Activated CD8-positive, alpha-beta T cell treated with anti-CD3 and anti-CD28 coated beads, Interleukin-2, amount 10 ng/mL, durations not matched to agents 7 days and 5 days (primary cell): ENCODE measurements around the gene CMIP. TPM values are rescaled to one million over a fixed set of nuclear protein-coding genes. Genes with fewer than 3 reads are reported as not detected.
"Not testable (repeated sequence)": the region's sequence is repeated elsewhere in the genome, so short reads cannot be mapped to it uniquely, and the experiment has no call there.

ENCODE experiments used
- ATAC-seq: fragments of 150-1000 bp; cut with Tn5 transposase; one replicate; pipeline ENCODE4 v1.10.0; 2021; ENCODE audit warnings: moderate library complexity
- CTCF ChIA-PET: fragments of 350-600 bp; sonication (Branson Sonifier 250); formaldehyde crosslinking; loops from one replicate; lab custom pipeline; 2021; ENCODE audit warnings: antibody characterized with exemption; lab: Charles Lee
- POLR2A ChIA-PET: fragments of 350-600 bp; sonication (Branson Sonifier 250); formaldehyde crosslinking; loops from one replicate; lab custom pipeline; 2021; ENCODE audit warnings: antibody characterized with exemption; lab: Charles Lee
- DNase-seq: peaks from one replicate; pipeline ENCODE4 v3.0.0-alpha.2; 2020
- H3K27ac Mint-ChIP-seq: one replicate; pipeline ENCODE4 v1.8.0; 2021; ENCODE audit warnings: mild to moderate bottlenecking, mixed read lengths
- H3K27me3 Mint-ChIP-seq: one replicate; pipeline ENCODE4 v1.8.0; 2021; ENCODE audit warnings: low read depth, mixed read lengths
- H3K36me3 Mint-ChIP-seq: one replicate; pipeline ENCODE4 v1.8.0; 2021; ENCODE audit warnings: low read depth, mixed read lengths
- H3K4me1 Mint-ChIP-seq: one replicate; pipeline ENCODE4 v1.8.0; 2021; ENCODE audit warnings: low read depth, mixed read lengths
- H3K4me3 Mint-ChIP-seq: one replicate; pipeline ENCODE4 v1.8.0; 2021; ENCODE audit warnings: mild to moderate bottlenecking, mixed read lengths
- H3K9me3 Mint-ChIP-seq: one replicate; pipeline ENCODE4 v1.8.0; 2022; ENCODE audit warnings: mixed read lengths; ENCODE audit not compliant: insufficient read depth
- total RNA-seq, 2 experiments: library from RNA; stranded (reverse); gene quantifications; one replicate each; pipeline ENCODE4 v1.2.3, GENCODE V29; 2021

CMIP gene
- total RNA-seq, 2 experiments from 2014 or later = 62.5 to 70.4 TPM

- no peak for ATAC-seq
- no peak overlapping the region for H3K4me3 Mint-ChIP-seq
- H3K27ac Mint-ChIP-seq = no peak overlapping the region
- no peaks in the 10 kb centered on the region for H3K9me3 Mint-ChIP-seq
- ChIA-PET POLR2A (interaction anchor here (0.6 kb wide), 1 partner anchor 59 kb away, joined by 3 read pairs; no protein-coding TSS in a partner anchor), CTCF (no interaction called here)
- DNase-seq = no peak
- H3K27me3 Mint-ChIP-seq = no peaks in the 10 kb centered on the region
- H3K4me1 Mint-ChIP-seq = peaks cover 69% of the 10 kb centered on the region
- peaks cover 36% of the 10 kb centered on the region for H3K36me3 Mint-ChIP-seq
Measured at GRCh38 chr16:81517150-81517499, 72.5 kb downstream of the CMIP start.

GRCh38 chr16:81517629-81518438, 73.2 kb downstream of the CMIP start:
- H3K36me3 Mint-ChIP-seq = peaks cover 37% of the 10 kb centered on the region
- DNase-seq (no peak), ATAC-seq (no peak)
- peak overlapping the region; percentile 37 for H3K27ac Mint-ChIP-seq
- POLR2A ChIA-PET = interaction anchor here (0.6 kb wide), 1 partner anchor 60 kb away, joined by 3 read pairs; no protein-coding TSS in a partner anchor
- no peaks in the 10 kb centered on the region for H3K27me3 Mint-ChIP-seq
- no peak overlapping the region for H3K4me3 Mint-ChIP-seq
- peaks cover 74% of the 10 kb centered on the region for H3K4me1 Mint-ChIP-seq
- no peaks in the 10 kb centered on the region for H3K9me3 Mint-ChIP-seq
- CTCF ChIA-PET = no interaction called here

- peak overlapping the region; percentile 70 for H3K27ac Mint-ChIP-seq
- DNase-seq (no peak), ATAC-seq (no peak)
- ChIA-PET CTCF (interaction anchor here (1.7 kb wide), 1 partner anchor 179 kb away, joined by 4 read pairs; no protein-coding TSS in a partner anchor), POLR2A (no interaction called here)
- H3K27me3 Mint-ChIP-seq = no peaks in the 10 kb centered on the region
- H3K4me3 Mint-ChIP-seq = no peak overlapping the region
- peaks cover 75% of the 10 kb centered on the region for H3K4me1 Mint-ChIP-seq
- H3K9me3 Mint-ChIP-seq = no peaks in the 10 kb centered on the region
- H3K36me3 Mint-ChIP-seq = peaks cover 38% of the 10 kb centered on the region
Measured at GRCh38 chr16:81518439-81518757, 73.8 kb downstream of the CMIP start.

- Mint-ChIP-seq H3K9me3 (no peaks in the 10 kb centered on the region), H3K27me3 (no peaks in the 10 kb centered on the region), H3K36me3 (peaks cover 42% of the 10 kb centered on the region), H3K4me1 (peaks cover 75% of the 10 kb centered on the region), H3K27ac (peak overlapping the region; percentile 92), H3K4me3 (peak overlapping the region; percentile 64)
- ATAC-seq = no peak
- ChIA-PET POLR2A (interaction anchor here (0.6 kb wide), 1 partner anchor 9 kb away, joined by 3 read pairs; no protein-coding TSS in a partner anchor), CTCF (interaction anchor here (1.0 to 1.7 kb wide), 3 partner anchors 90 to 178 kb away, joined by 3 to 4 read pairs (median 4); no protein-coding TSS in a partner anchor)
- no peak for DNase-seq
Measured at GRCh38 chr16:81519301-81520150, 74.9 kb downstream of the CMIP start.

GRCh38 chr16:81520151-81520470, 75.5 kb downstream of the CMIP start:
- DNase-seq = no peak
- H3K9me3 Mint-ChIP-seq = no peaks in the 10 kb centered on the region
- H3K36me3 Mint-ChIP-seq = peaks cover 42% of the 10 kb centered on the region
- ChIA-PET CTCF (interaction anchor here (1.0 to 1.7 kb wide), 3 partner anchors 91 to 177 kb away, joined by 3 to 4 read pairs (median 4); no protein-coding TSS in a partner anchor), POLR2A (no interaction called here)
- H3K4me1 Mint-ChIP-seq = peaks cover 74% of the 10 kb centered on the region
- H3K27me3 Mint-ChIP-seq = no peaks in the 10 kb centered on the region
- H3K4me3 Mint-ChIP-seq = peak overlapping the region; percentile 64
- H3K27ac Mint-ChIP-seq = peak overlapping the region; percentile 92
- no peak for ATAC-seq

GRCh38 chr16:81520560-81521135, 76.0 kb downstream of the CMIP start:
- peak overlapping the region; percentile 92 for H3K27ac Mint-ChIP-seq
- no peaks in the 10 kb centered on the region for H3K9me3 Mint-ChIP-seq
- peaks cover 76% of the 10 kb centered on the region for H3K4me1 Mint-ChIP-seq
- ATAC-seq (peak; percentile 4), DNase-seq (peak; percentile 32)
- peak overlapping the region; percentile 64 for H3K4me3 Mint-ChIP-seq
- ChIA-PET POLR2A (interaction anchor here (1.0 to 1.7 kb wide), 4 partner anchors 51 to 101 kb away, joined by 3 to 11 read pairs (median 4); partner anchors contain the start of gene CMIP), CTCF (interaction anchor here (1.0 to 1.6 kb wide), 3 partner anchors 48 to 117 kb away, joined by 3 to 4 read pairs (median 3); no protein-coding TSS in a partner anchor)
- no peaks in the 10 kb centered on the region for H3K27me3 Mint-ChIP-seq
- peaks cover 41% of the 10 kb centered on the region for H3K36me3 Mint-ChIP-seq

- ATAC-seq (peak; percentile 73), DNase-seq (peak; percentile 96)
- no peaks in the 10 kb centered on the region for H3K9me3 Mint-ChIP-seq
- H3K36me3 Mint-ChIP-seq = peaks cover 39% of the 10 kb centered on the region
- POLR2A ChIA-PET = interaction anchor here (1.0 to 1.7 kb wide), 4 partner anchors 51 to 100 kb away, joined by 3 to 11 read pairs (median 4); partner anchors contain the start of gene CMIP
- peaks cover 77% of the 10 kb centered on the region for H3K4me1 Mint-ChIP-seq
- CTCF ChIA-PET = interaction anchor here (0.9 to 1.6 kb wide), 6 partner anchors 48 to 316 kb away, joined by 3 to 4 read pairs (median 3); no protein-coding TSS in a partner anchor
- peak overlapping the region; percentile 92 for H3K27ac Mint-ChIP-seq
- peak overlapping the region; percentile 64 for H3K4me3 Mint-ChIP-seq
- H3K27me3 Mint-ChIP-seq = no peaks in the 10 kb centered on the region
Measured at GRCh38 chr16:81521141-81521626, 76.6 kb downstream of the CMIP start.

GRCh38 chr16:81522108-81522701, 77.6 kb downstream of the CMIP start:
- peaks cover 83% of the 10 kb centered on the region for H3K4me1 Mint-ChIP-seq
- ChIA-PET CTCF (interaction anchor here (0.9 to 1.6 kb wide), 5 partner anchors 47 to 317 kb away, joined by 3 to 4 read pairs (median 3); no protein-coding TSS in a partner anchor), POLR2A (interaction anchor here (1.7 kb wide), 1 partner anchor 52 kb away, joined by 11 read pairs; no protein-coding TSS in a partner anchor)
- no peaks in the 10 kb centered on the region for H3K9me3 Mint-ChIP-seq
- peak overlapping the region; percentile 92 for H3K27ac Mint-ChIP-seq
- H3K36me3 Mint-ChIP-seq = peaks cover 39% of the 10 kb centered on the region
- no peaks in the 10 kb centered on the region for H3K27me3 Mint-ChIP-seq
- peak; percentile 3 for ATAC-seq
- H3K4me3 Mint-ChIP-seq = peak overlapping the region; percentile 16
- DNase-seq = peak; percentile 46

- Mint-ChIP-seq H3K4me1 (peaks cover 90% of the 10 kb centered on the region), H3K36me3 (peaks cover 38% of the 10 kb centered on the region), H3K27ac (peak overlapping the region; percentile 92)
- ATAC-seq, H3K27me3 Mint-ChIP-seq, DNase-seq, H3K9me3 Mint-ChIP-seq, H3K4me3 Mint-ChIP-seq, POLR2A ChIA-PET, CTCF ChIA-PET: not testable (repeated sequence)
Measured at GRCh38 chr16:81522851-81523250, 78.2 kb downstream of the CMIP start.

GRCh38 chr16:81523387-81524115, 78.9 kb downstream of the CMIP start:
- ATAC-seq (no peak), DNase-seq (no peak)
- Mint-ChIP-seq H3K36me3 (peaks cover 34% of the 10 kb centered on the region), H3K27me3 (no peaks in the 10 kb centered on the region), H3K27ac (peak overlapping the region; percentile 57), H3K4me1 (peaks cover 91% of the 10 kb centered on the region), H3K4me3 (no peak overlapping the region), H3K9me3 (no peaks in the 10 kb centered on the region)
- CTCF ChIA-PET = interaction anchor here (1.0 kb wide), 1 partner anchor 93 kb away, joined by 3 read pairs; no protein-coding TSS in a partner anchor
- POLR2A ChIA-PET = no interaction called here
